ENCODE measurements around the gene TPRN.

TPRN gene

DNA sequence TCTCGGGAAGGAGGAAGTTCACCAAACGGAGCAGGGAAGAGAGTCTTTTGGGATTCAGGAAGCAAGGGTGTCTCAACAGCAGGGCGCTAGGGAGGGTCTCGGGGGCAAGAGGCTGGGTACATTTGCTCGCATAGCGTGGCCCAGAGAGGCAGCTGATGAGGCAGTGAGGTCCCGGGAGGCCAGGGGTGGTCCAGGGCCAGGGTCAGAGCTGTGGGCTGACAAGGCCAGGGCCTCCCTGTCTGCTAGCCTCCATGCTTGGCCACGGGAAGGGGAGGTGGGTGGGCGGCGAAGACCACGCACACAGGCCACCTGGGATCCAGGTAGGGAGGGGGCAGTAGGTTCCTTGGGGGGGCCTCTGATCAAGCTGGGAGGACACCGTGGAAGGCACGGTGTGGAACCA lies 11.0 kb upstream of the TPRN start:
- TF ChIP-seq, protein P1, sequence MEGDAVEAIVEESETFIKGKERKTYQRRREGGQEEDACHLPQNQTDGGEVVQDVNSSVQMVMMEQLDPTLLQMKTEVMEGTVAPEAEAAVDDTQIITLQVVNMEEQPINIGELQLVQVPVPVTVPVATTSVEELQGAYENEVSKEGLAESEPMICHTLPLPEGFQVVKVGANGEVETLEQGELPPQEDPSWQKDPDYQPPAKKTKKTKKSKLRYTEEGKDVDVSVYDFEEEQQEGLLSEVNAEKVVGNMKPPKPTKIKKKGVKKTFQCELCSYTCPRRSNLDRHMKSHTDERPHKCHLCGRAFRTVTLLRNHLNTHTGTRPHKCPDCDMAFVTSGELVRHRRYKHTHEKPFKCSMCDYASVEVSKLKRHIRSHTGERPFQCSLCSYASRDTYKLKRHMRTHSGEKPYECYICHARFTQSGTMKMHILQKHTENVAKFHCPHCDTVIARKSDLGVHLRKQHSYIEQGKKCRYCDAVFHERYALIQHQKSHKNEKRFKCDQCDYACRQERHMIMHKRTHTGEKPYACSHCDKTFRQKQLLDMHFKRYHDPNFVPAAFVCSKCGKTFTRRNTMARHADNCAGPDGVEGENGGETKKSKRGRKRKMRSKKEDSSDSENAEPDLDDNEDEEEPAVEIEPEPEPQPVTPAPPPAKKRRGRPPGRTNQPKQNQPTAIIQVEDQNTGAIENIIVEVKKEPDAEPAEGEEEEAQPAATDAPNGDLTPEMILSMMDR (IDR thresholded peaks at IDR 0.05): no peak

DNA sequence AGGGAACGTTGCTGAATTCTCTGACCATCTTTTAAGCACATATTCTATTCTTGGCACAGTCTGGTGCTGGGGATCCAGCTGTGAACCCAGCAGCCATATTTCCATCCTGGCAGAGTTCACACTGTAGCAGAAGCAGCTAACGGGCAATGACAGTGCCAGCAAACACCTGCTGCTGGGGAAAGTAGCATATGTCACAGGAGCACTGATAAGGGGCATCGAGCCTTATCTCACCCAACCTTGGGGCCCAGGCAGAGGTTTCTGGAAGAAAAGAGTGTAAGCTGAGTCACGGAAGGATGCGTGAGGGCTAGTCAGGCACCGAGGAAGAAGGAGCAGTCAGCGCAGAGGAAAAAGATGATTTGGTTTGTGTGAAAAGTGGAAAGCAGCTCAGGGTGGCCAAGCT lies 6.1 kb upstream of the TPRN start:
- TF ChIP-seq, protein P1 (IDR thresholded peaks at IDR 0.05): no peak

GRCh38 chr9:137205126-137206069 lies 4.9 kb upstream of the TPRN start, which contains the start of the genes NDOR1 and TMEM203:
Gene NDOR1, plus strand, starts transcription at chr9:137205700. Its CDS starts 78 bp downstream, at chr9:137205778.
Gene TMEM203, minus strand, starts transcription at chr9:137205648. Its CDS starts 234 bp downstream, at chr9:137205414.
- TF ChIP-seq, protein P1 (IDR thresholded peaks at IDR 0.05): no peak

GRCh38 chr9:137204731-137205125 lies 4.2 kb upstream of the TPRN start:
- TF ChIP-seq, protein P1 (IDR thresholded peaks at IDR 0.05): no peak

GRCh38 chr9:137202966-137203365 lies 2.4 kb upstream of the TPRN start:
- TF ChIP-seq, protein P1 (IDR thresholded peaks at IDR 0.05): no peak

GRCh38 chr9:137201205-137201868 lies 796 bp upstream of the TPRN start:
- TF ChIP-seq, protein P1 (IDR thresholded peaks at IDR 0.05): no peak

GRCh38 chr9:137199411-137200121 lies 975 bp downstream of the TPRN start:
- TF ChIP-seq, protein P1 (IDR thresholded peaks at IDR 0.05): no peak
